ENCODE measurements around the gene FAHD1. TPM values are rescaled to one million over a fixed set of nuclear protein-coding genes. Genes with fewer than 3 reads are reported as not detected.

FAHD1 gene
- total RNA-seq (2014; rRNA removed) = 58.8 and 64.9 TPM in 2 replicates
- polyA plus RNA-seq (2012) = 40.9 TPM

DNA sequence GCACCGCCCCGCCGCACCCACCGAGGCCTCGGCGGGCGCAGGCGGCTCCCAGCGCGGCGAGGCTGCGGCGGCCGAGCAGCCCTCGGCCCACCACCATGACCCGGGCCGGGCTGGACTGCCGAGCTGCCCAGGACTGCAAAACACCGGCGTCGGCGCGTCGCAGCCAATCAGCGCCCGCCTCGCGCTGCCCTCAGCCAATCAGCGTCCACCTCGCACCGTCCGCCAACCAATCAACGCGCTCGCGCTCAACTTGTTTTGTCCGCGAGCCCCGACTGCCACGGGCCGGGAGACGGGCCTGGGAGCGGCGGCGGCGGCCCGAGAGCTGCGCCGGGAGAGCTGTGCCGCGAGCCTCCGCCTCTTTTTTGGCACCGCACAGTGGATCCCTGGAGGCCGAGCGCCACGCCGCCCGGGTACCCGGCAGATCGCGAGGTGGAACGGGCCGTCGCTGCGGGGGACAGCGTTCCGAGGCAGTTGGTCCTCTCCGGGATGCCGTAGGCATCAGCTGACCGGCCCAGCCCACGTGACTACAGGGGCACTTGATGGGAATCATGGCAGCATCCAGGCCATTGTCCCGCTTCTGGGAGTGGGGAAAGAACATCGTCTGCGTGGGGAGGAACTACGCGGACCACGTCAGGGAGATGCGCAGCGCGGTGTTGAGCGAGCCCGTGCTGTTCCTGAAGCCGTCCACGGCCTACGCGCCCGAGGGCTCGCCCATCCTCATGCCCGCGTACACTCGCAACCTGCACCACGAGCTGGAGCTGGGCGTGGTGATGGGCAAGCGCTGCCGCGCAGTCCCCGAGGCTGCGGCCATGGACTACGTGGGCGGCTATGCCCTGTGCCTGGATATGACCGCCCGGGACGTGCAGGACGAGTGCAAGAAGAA lies at the start of gene FAHD1, which contains the start of gene HAGH:
Gene FAHD1, plus strand, starts transcription at position 516 of the 883 bp plus-strand sequence. Its CDS starts 33 bp downstream, at position 549.
Gene HAGH, minus strand, starts transcription at position 135 of the 883 bp plus-strand sequence. Its CDS starts 38 bp downstream, at position 97.
- DNase-seq (ENCODE audit: low read depth) = peak; percentile 90

DNA sequence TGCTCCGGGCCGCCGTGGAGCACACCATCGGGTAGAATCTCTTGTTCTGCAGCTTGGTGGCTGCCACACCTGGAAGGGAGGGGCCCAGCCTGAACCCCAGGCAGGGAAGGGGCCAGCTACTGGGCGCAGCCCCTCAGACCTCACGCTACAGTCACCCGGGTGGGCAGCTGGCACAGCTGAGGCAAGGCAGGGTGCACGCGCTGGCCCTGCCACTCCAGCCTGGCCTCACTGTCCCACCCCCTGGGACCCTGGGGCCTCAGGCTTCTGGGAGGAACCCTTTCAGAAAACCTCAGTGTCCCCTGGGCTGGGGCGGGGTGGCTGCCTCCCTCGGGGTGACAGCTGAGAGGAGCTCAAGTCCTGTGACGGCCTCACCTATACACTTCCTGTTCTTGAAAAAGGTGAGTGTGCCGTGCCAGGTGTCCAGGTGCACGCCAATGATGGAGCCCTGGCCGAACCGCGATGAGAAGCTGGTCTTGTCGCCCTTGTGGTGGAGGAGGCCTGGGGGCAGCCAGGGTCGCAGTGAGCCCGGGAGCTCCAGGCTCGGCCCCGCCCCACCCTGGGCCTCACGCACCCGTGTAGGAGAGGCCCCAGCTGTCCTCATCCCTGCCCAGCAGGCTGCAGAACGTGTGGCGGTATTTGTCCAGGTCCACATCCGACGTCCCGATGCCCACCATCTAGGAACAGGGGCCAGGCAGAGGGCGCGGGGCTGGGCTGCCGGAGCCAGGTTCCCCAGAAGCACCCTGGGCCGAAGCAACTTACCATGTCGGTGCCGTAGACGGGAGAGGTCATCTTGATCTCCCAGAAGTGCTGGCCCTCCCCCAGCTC lies 49.4 kb upstream of the FAHD1 start:
- DNase-seq (ENCODE audit: low read depth) = no peak

DNA sequence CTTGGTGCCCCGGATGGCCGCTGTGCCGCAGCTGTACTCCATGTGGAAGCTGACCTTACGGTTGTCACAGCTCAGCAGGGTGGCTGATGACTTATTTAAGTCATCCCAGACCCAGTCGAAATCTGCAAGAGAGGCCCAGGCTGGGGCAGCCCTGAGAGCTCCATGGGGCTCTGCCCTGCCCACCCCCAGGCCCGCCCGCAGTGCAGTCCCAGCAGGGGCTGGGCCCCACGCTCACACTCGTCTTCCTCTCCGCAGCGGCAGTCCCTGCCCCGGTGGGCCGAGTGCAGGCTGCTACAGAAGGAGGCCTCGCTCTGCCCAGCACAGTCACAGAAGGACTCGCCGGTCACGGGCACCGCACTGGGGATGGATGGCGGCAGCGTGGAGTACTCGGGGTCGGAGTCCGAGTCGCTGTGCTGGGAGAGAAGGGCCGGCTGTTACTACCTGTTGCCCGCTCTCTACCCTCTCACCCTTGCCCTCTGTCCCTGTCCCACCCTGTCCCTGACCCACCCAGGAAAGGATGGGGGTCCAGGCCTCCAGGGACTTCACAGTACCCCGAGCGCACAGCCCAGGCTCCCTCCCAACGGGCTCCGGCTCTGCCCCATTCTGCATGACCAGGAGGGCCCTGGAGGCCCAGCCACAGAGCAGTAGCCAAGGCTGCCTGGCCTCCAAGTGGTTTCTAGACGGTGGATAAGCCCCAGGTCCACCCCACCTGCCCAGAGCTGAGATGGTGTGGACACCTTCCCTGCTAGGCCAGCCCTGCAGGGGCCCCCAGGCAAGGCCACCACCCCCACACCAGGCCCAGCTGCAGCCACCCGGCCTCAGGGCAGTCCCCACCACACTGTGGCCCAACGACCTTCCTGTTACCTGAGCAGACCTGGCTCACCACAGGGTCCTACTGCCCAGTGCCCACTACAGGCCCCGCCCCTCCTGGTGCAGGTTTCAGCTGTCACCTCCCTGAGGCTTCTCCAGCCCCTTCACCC lies 48.5 kb upstream of the FAHD1 start:
- DNase-seq (ENCODE audit: low read depth) = no peak

DNA sequence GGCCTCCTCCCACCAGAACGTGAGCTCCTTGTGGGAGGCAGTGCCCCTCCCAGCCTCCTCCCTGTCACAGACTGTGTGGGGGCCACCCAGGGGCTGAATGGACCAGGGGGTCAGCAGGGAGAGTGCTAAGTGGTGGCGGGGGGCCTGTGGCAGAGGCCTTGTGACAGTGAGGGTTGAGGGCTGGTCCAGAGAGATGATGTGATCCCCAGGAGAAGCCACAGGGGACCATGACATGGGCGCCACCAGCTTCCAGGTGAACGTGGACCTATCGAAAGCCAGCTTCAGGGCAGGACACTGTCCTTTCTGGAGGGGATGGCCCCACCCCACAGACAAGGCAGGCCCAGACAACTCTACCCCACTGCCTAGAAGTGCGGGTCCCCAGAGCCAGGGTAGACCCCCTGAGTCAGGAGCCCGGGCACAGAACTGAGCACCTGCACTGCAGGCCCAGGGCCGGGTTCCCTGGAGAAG lies 47.7 kb upstream of the FAHD1 start:
- no peak for DNase-seq (ENCODE audit: low read depth)

DNA sequence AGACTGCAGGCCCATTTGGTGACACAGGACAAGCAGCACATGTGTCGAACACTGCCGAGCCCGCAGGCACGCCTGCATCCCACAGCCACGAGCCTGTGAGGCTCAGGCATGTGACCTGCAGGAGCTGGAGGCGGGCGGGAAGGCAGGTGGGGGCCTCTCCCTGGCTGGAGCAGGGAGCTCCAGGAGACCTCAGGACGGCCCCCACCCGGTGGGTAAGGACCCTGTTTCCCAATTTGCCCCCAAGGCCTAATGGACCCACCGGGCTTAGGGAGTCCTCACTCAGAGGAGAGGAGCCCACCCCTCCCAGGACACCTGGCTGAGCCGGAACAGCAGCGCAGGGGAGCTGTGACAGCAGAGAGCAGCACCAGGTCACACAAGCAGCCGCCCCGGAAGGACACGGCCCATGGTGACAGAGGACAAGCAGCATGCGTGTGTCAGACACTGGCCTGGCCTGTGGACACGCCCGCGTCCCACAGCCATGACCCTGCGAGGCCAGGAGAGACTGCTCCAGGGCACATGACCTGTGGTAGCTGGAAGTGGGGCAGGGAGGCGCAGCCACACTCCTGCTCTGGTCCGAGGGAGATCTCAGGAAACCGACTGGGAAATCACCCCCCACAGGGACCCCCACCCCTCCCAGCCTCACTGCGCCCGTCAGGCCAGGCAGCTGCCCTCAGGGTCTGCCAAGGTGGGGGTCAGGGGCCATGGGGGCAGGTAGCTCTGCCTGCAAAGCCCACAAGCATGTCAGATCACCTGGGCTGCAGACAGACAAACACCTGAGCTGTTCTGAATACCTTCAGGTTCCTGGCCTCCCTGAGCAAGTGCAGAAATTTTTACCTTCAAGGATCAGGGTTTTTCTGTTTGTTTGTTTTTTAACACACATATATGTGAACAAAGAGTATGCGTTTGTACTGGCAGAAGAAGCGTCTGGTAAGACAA lies 47.0 kb upstream of the FAHD1 start:
- no peak for DNase-seq (ENCODE audit: low read depth)

DNA sequence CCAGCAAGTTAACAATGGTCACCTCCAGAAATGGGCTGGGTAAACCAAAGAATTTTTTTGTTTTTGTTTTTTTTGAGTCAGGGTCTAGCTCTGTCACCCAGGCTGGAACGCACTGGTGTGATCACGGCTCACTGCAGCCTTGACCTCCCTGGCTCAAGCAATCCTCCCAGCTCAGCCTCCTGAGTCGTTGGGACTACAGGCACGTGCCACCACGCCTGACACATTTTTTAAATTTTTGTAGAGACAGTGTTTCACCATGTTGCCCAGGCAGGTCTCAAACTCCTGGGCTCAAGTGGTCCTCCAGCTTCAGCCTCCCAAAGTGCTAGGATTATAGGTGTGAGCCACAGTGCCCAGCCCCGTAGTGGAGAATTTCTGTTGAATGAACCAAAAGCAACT lies 46.3 kb upstream of the FAHD1 start:
- no peak for DNase-seq (ENCODE audit: low read depth)

DNA sequence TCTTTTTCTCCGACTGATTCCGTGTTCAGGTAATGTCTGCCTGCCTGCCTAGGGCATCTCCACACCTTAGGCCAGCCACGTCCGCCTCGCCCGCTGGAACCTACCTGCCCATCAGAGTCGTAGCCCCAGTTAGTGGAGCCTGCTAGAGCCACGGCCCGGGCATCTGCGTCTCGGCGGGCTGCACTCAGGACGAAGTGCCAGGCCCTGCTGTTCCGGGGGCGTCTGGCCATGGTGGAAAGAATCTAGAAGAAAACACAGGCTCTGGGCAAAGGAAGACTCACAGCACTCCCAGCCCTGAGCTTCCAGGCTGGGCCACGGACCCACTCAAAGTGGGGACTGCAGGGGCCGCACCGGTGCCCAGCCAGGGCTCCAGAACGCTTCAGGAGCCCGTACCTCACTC lies 45.8 kb upstream of the FAHD1 start:
- no peak for DNase-seq (ENCODE audit: low read depth)

DNA sequence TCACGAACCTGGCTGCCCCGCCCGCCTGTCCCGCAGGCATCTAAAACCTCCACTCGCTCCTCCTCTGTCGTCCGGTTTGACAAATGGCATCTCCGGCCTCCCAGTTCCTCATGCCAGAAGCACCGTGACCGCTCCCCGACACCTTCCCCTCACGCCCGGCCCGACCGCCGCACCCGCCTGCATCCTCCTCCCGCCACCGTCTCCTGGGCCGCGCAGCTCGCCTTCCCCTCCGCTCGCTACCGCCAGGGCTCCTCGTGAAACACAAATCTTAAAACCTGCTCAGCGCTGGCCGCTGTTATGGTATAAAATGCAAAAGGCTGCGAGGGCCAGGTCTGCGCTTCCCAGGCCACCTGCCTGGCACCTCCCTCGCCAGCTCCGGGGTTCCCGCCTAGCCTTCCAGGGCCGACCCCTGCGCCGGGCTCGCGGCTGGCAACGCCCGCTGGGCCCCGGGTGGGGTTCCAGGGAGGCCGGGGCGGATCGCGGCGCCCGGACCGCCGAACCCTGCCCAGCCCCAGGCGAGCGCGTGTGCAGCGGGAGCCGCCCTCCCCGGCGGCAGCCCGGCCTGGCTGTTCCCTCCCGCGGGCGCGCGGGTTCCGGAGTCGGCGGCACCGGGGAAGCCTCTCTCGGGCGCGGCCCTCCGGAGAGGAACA lies 45.1 kb upstream of the FAHD1 start:
- no peak for DNase-seq (ENCODE audit: low read depth)

DNA sequence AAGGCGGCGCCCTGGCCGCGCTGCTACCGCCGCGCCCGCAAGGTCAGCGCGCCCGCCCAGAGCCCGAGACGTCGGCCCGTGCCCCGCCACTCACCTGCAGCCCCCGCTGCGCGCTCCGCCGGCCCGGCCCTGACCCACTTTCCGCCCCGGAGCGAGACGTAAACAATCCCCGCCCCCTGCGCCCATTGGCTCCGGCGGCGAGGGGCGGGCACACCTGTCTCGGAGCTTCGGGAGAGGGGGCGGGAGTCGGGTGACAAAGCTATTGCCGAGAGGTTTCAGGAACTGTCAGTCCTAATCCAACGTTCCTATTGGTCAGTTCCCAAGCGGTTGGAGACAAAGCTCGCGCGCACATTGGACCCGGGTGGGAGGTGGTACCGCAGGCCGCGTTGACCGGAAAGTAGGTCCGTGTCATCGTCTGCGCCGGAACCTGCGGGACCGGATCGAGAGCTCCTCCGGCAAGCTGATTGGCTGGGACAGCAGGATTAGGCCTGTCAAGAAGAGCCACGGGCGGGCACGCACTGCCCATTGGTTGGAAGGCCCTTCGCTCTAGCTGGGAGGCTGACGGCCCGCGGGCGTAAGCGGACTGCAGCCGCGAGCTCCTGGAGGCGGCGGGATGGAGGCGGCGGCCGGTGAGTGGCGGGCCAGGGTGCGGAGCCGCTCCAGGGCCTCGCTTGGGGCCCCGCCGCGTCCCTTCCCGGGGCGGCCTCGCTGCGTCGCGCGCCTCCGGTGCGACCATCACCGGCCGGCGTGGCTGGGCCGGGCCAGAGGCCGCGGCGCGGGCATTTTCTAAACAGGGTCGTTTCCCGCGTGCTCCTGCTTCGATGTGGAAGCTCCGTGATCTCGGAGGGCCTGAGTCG lies 44.4 kb upstream of the FAHD1 start, which contains the start of the genes NUBP2 and SPSB3:
Gene NUBP2, plus strand, starts transcription at position 553 of the 857 bp plus-strand sequence. Its CDS starts 61 bp downstream, at position 614.
Gene SPSB3, minus strand, starts transcription at position 164 of the 857 bp plus-strand sequence. CDS start 1,088 bp downstream, outside the sequence.
- DNase-seq (ENCODE audit: low read depth) = peak; percentile 100

DNA sequence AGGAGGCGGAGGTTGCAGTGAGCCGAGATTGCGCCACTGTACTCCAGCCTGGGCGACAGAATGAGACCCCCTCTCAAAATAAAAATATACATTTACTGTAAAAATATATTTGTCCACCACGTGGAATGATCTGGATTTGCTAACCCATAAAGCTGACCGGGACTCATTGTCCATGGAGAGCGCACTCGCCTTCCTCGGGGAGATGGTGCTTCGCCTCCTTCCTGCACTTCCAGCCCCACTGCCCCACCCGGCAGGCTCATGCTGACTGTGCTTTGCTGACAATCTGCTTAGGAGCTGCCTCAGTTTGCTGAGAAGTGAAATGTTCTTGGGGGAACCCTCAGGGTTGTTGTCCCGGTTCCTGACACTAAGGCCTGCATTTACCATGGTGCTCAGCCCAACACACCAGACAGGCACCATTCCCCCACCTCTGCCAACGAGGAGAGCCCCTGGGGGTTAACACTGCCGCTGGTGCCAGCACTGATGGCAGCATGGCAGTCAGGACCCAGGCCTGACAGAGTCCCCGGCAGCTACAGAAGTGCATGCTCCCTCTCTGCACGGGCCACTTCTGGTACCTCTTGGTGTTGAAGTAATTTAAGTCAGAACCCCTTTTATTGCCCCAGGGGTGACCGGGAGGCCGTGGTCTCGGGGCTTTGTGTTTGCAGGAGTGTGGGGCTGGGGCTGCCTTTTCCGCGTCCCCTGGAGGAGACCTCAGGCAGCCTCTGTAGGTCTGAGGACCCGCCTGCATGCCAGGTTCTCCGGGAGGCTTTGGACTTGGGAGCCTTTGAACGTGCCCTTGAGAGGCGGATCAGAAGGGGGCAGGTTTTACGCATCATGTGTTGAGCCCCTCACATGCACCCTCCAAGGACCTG lies 41.8 kb upstream of the FAHD1 start:
- no peak for DNase-seq (ENCODE audit: low read depth)

DNA sequence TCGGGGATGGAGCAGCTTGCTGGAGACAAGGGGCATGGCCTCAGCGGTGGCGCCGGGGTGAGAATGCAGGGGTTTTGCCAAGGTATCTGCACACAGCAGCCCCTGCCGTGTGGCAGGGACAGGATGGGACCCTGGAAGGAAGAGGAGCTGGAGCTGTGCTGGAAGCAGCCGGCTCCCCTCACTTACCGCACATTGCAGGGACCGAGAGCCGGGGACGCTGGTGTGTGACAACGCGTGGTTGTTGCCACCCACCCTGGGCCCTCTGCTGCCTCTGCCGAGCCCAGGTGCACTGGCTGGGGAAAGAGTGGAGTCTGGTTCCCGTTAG lies 41.2 kb upstream of the FAHD1 start:
- no peak for DNase-seq (ENCODE audit: low read depth)

DNA sequence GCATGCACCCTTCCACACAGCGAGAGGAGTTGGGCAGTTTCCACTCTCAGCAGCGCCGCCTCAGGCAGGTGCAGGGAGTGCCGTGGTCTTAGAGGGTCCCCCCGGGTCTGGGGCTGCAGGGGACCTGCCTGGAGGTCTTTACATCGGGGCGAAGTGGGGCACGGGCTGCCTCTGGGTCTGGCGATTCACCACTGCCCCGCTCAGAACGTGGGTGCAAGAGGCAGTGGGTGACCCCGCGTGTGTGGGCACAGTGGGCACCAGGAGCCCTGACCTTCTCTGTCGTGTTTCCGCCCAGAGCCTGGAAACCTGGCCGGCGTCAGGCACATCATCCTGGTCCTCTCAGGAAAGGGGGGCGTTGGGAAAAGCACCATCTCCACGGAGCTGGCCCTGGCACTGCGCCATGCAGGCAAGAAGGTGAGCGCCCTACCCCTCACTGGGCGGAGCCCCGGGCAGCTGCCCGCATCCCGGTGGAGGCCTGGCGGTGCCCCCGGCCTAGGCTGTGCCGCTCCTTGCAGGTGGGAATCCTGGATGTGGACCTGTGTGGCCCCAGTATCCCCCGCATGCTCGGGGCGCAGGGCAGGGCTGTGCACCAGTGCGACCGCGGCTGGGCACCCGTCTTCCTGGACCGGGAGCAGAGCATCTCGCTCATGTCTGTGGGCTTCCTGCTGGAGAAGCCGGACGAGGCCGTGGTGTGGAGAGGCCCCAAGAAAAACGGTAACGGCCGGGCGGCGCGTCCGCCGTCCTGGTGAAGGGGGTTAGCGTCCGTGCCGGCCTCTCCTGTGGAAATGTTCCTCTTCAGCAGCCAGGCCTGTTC lies 40.6 kb upstream of the FAHD1 start:
- DNase-seq (ENCODE audit: low read depth) = no peak

DNA sequence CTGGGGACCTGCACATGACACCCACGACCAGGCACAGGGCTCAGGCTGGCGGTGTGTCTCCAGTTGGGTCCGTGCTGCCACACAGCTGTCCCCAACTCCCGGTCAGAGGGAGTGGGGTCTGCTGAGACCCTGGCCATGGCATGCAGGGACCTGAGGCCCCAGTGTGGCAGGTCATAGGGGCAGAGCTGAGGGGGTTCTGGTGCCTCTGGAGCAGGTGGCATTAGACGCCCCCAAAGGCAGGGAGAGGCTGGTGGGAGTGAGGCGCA lies 40.0 kb upstream of the FAHD1 start:
- no peak for DNase-seq (ENCODE audit: low read depth)

DNA sequence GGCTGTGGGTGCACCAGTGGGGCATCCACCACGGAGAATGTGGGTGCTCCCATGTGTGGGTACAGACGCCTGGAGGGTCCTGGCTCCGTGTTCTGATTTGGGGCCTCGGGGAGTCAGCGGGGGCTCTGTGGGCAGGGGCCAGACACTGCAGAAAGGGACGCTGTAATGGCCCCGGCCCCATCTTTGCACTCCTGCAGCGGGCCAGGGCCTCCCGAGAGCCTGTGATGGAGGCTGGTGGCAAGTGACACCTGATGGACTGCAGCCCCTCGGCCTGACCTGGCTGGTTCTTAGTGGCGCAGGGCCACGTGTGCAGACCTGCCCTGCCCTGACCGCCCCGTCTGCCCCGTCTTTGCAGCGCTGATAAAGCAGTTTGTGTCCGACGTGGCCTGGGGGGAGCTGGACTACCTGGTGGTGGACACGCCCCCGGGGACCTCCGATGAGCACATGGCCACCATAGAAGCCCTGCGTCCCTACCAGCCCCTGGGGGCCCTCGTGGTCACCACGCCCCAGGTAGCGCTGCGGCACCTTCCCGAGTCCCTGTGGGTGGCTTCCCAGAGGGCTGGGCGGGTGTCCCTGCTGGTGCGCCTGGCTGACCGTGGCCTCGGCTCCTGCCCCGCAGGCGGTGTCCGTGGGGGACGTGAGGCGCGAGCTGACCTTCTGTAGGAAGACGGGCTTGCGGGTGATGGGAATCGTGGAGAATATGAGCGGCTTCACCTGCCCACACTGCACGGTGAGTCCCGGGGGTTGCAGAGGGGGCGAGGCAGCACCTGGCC lies 39.5 kb upstream of the FAHD1 start:
- no peak for DNase-seq (ENCODE audit: low read depth)

DNA sequence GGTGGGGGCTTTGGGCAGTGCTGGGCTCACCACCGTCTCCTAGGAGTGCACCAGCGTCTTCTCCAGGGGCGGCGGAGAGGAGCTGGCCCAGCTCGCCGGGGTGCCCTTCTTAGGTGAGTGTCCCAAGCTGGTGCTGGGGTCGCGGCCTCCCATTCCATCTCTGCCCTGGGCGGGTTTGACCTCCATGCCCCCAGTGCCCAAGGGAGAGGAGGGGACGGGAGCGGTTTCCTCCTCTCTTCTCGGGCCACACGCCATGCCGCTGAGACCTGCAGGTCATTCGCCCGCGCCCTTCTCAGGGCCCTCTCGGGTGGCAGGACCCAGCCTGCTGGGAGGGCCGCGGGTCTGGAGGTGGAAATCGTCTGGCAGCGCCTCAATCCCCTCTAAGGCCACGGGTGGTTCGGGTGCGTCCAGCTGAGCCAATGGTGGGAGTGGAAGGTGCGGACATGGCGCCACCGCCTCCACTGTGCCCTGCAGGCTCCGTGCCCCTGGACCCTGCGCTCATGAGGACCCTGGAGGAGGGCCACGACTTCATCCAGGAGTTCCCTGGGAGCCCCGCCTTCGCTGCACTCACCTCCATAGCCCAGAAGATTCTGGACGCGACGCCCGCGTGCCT lies 38.8 kb upstream of the FAHD1 start:
- no peak for DNase-seq (ENCODE audit: low read depth)
